ENCODE measurements around the gene ELL2. TPM values are rescaled to one million over a fixed set of nuclear protein-coding genes. Genes with fewer than 3 reads are reported as not detected.

The ELL2 gene
- total RNA-seq, 6 experiments from 2014 or later: 74.3 to 96.4 (median 84.5) TPM

- Histone ChIP-seq H3K9me3 (no peaks in the 10 kb centered on the region), H3K4me1 (peaks cover 0 to 26% (median 6%) of the 10 kb centered on the region in 4 donors), H3K36me3 (peaks cover 0 to 91% (median 40%) of the 10 kb centered on the region in 4 donors), H3K27me3 (no peaks in the 10 kb centered on the region), H3K27ac (no peak overlapping the region), H3K4me3 (no peak overlapping the region)
- ATAC-seq (no peak), DNase-seq (no peak)
- no peak for TF ChIP-seq POLR2A (IDR thresholded peaks at IDR 0.05)
- no peak for TF ChIP-seq CTCF (IDR thresholded peaks at IDR 0.05)
- intact Hi-C loops (cut with DNase I): no loop called here
- WGBS (ENCODE audit: insufficient coverage, low coverage, low lambda C conversion rate, missing lambda C conversion rate): 80% methylated on average over 2 of the region's 3 CpGs
Measured at GRCh38 chr5:95895251-95895650, 66.4 kb downstream of the ELL2 start.

GRCh38 chr5:95892784-95893354 is 68.8 kb downstream of the ELL2 start:
- peak; percentile 60 to 79 (median 74) for ATAC-seq
- TF ChIP-seq POLR2A (IDR thresholded peaks at IDR 0.05) (no peak), CTCF (IDR thresholded peaks at IDR 0.05) (peak; percentile 34 to 62 (median 46))
- Histone ChIP-seq H3K4me3 (no peak overlapping the region), H3K9me3 (no peaks in the 10 kb centered on the region), H3K4me1 (peaks cover 0 to 22% (median 5%) of the 10 kb centered on the region in 4 donors), H3K27ac (no peak overlapping the region), H3K36me3 (peaks cover 0 to 81% (median 35%) of the 10 kb centered on the region in 4 donors), H3K27me3 (no peaks in the 10 kb centered on the region)
- DNase-seq: peak in 1 of 3 donors; percentile 60
- 68% methylated on average over 5 of the region's 5 CpGs for WGBS (ENCODE audit: insufficient coverage, low coverage, low lambda C conversion rate, missing lambda C conversion rate)
- intact Hi-C loops (cut with DNase I): no loop called here

GRCh38 chr5:95891499-95891898 is 70.2 kb downstream of the ELL2 start:
- H3K4me1 ChIP-seq: peaks cover 0 to 19% (median 5%) of the 10 kb centered on the region in 4 donors
- 100% methylated on average over 2 of the region's 2 CpGs for WGBS (ENCODE audit: insufficient coverage, low coverage, low lambda C conversion rate, missing lambda C conversion rate)
- H3K36me3 ChIP-seq: peaks cover 0 to 77% (median 29%) of the 10 kb centered on the region in 4 donors
- peak overlapping the region in 1 of 3 donors; percentile 26 for H3K27ac ChIP-seq
- TF ChIP-seq POLR2A (IDR thresholded peaks at IDR 0.05): no peak
- TF ChIP-seq CTCF (IDR thresholded peaks at IDR 0.05): no peak
- no peak overlapping the region for H3K4me3 ChIP-seq
- no peaks in the 10 kb centered on the region for H3K9me3 ChIP-seq
- intact Hi-C loops (cut with DNase I): no loop called here
- H3K27me3 ChIP-seq: no peaks in the 10 kb centered on the region
- peak in 3 of 4 donors; percentile 6 to 34 (median 19) for ATAC-seq
- DNase-seq: no peak

GRCh38 chr5:95889076-95889475 is 72.6 kb downstream of the ELL2 start:
- H3K36me3 ChIP-seq: peaks cover 0 to 53% (median 18%) of the 10 kb centered on the region in 4 donors
- intact Hi-C loops (cut with DNase I): loop anchor here in 1 of 2 donors (10.0 kb wide), 1 partner anchor 446 kb away; no protein-coding TSS in a partner anchor

More at GRCh38 chr5:95889076-95889475, 72.6 kb downstream of the ELL2 start:
- 78% methylated on average over 1 of the region's 1 CpG for WGBS (ENCODE audit: insufficient coverage, low coverage, low lambda C conversion rate, missing lambda C conversion rate)
- ATAC-seq (no peak), DNase-seq (no peak)
- Histone ChIP-seq H3K27me3 (no peaks in the 10 kb centered on the region), H3K4me3 (no peak overlapping the region), H3K27ac (no peak overlapping the region), H3K9me3 (no peaks in the 10 kb centered on the region), H3K4me1 (peaks cover 0 to 19% (median 5%) of the 10 kb centered on the region in 4 donors)
- no peak for TF ChIP-seq POLR2A (IDR thresholded peaks at IDR 0.05)
- no peak for TF ChIP-seq CTCF (IDR thresholded peaks at IDR 0.05)
